Upper lobe of left lung (tissue), 6 donors: ENCODE measurements around the gene TUBB4A. TPM values are rescaled to one million over a fixed set of nuclear protein-coding genes. Genes with fewer than 3 reads are reported as not detected.

Experiments used
- ATAC-seq, 2 donors: fragments of 200-7000 bp; cut with Tn5 transposase; one replicate each; pipeline ENCODE4 v1.9.1; 2022; ENCODE audit warnings: mild to moderate bottlenecking in 2 of 2, moderate library complexity in 2 of 2; ENCODE audit not compliant: low FRiP score in 2 of 2
- DNase-seq, 2 donors: peaks; one replicate each; pipeline ENCODE4 v3.0.0-alpha.2; 2019 to 2020
- H3K27ac ChIP-seq, 4 donors: fragments of 200-600 bp; sonication (generic); one replicate each; pipeline ENCODE4 v1.5.1; 2016 to 2019
- H3K27me3 ChIP-seq, 4 donors: fragments of 200-600 bp; sonication (generic); one replicate each; pipeline ENCODE4 v1.5.1; 2017 to 2019
- H3K36me3 ChIP-seq, 4 donors: fragments of 200-600 bp; sonication (generic); one replicate each; pipeline ENCODE4 v1.5.1; 2016 to 2019
- H3K4me1 ChIP-seq, 4 donors: fragments of 200-600 bp; sonication (generic); one replicate each; pipeline ENCODE4 v1.5.1; 2018 to 2019
- H3K4me3 ChIP-seq, 4 donors: fragments of 200-600 bp; sonication (generic); one replicate each; pipeline ENCODE4 v1.5.1; 2017 to 2019; ENCODE audit warnings: mild to moderate bottlenecking in 2 of 4, moderate library complexity in 1 of 4
- H3K9me3 ChIP-seq, 4 donors: fragments of 200-600 bp; sonication (generic); one replicate each; pipeline ENCODE4 v1.5.1; 2018 to 2019
- EP300 ChIP-seq, 4 donors: sonication (generic); formaldehyde crosslinking; IDR thresholded peaks; one replicate each; pipeline ENCODE4 v1.5.1; 2017; ENCODE audit warnings: antibody characterized with exemption in 4 of 4, control low read depth in 2 of 4
- POLR2A ChIP-seq, 4 donors: fragments of 450-650 bp; IDR thresholded peaks; one replicate each; pipeline ENCODE4 v1.5.1; 2016 to 2017; ENCODE audit warnings: antibody characterized with exemption in 4 of 4, mild to moderate bottlenecking in 2 of 4
- POLR2AphosphoS5 ChIP-seq, 2 donors: sonication (generic); formaldehyde crosslinking; IDR thresholded peaks; one replicate each; pipeline ENCODE4 v1.5.1; 2017; ENCODE audit warnings: antibody characterized with exemption in 2 of 2
- WGBS, 2 donors: methylation state at CpG; one replicate each; pipeline ENCODE4 v1.1.5; 2017 to 2018; 5-methylcytosine and 5-hydroxymethylcytosine counted together
- total RNA-seq, 6 donors: library from RNA; depleted of rRNA in 4 of 6; stranded (reverse); fragments of >200 nt in 4 of 6; gene quantifications; one replicate each; pipeline versions ENCODE4 v1.1.0 to v1.2.1, GENCODE V29; 2016 to 2021
- TF ChIP-seq, protein P1 (sequence below), 6 experiments: fragments of 450-650 bp in 4 of 6; fragments of 200-600 bp in 2 of 6; sonication (generic) in 2 of 6; IDR thresholded peaks; one replicate each; pipeline ENCODE4 v1.5.1; 2016 to 2019; ENCODE audit warnings: antibody characterized with exemption in 6 of 6
- donor health status: DM: no; HTN: no; CAD: no; lungs with moderate emphysema.
- donor health status: DM: no; HTN: yes; CAD: no; lungs with severe emphysema.

The TUBB4A gene
- total RNA-seq, 6 donors from 2014 or later, result 0.54 to 1.5 (median 0.76) TPM; not detected in 1

DNA sequence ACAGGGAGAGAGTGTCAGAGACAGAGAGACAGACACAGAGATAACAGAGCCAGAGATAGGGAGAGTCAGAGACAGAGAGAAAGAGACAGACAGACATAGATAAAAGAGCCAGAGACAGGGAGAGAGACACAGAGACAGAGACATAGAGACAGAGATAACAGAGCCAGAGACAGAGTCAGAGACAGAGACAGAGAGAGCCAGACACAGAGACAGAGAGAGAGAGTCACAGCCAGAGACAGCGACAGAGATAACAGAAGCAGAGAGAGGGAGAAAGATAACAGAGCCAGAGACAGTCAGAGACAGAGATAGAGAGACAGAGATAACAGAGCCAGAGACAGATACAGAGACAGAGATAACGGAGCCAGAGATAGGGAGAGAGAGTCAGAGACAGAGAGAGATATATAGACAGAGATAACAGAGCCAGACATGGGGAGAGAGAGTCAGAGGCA, 27.9 kb upstream of the TUBB4A start:
- 69 to 83% methylated on average over 2 of the region's 2 CpGs for WGBS, 2 donors
- H3K4me1 ChIP-seq, result peaks cover 16 to 40% (median 29%) of the 10 kb centered on the region in 4 donors
- H3K27ac ChIP-seq, result peak overlapping the region in 1 of 4 donors; percentile 89
- no peak for ATAC-seq
- H3K9me3 ChIP-seq, result no peaks in the 10 kb centered on the region
- H3K4me3 ChIP-seq, result peak overlapping the region in 3 of 4 donors; percentile 68 to 77 (median 73)
- no peak for DNase-seq
- TF ChIP-seq EP300 (IDR thresholded peaks at IDR 0.05) (no peak), POLR2AphosphoS5 (IDR thresholded peaks at IDR 0.05) (no peak), POLR2A (IDR thresholded peaks at IDR 0.05) (no peak)
- TF ChIP-seq, protein P1, sequence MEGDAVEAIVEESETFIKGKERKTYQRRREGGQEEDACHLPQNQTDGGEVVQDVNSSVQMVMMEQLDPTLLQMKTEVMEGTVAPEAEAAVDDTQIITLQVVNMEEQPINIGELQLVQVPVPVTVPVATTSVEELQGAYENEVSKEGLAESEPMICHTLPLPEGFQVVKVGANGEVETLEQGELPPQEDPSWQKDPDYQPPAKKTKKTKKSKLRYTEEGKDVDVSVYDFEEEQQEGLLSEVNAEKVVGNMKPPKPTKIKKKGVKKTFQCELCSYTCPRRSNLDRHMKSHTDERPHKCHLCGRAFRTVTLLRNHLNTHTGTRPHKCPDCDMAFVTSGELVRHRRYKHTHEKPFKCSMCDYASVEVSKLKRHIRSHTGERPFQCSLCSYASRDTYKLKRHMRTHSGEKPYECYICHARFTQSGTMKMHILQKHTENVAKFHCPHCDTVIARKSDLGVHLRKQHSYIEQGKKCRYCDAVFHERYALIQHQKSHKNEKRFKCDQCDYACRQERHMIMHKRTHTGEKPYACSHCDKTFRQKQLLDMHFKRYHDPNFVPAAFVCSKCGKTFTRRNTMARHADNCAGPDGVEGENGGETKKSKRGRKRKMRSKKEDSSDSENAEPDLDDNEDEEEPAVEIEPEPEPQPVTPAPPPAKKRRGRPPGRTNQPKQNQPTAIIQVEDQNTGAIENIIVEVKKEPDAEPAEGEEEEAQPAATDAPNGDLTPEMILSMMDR (IDR thresholded peaks at IDR 0.05), result no peak
- no peaks in the 10 kb centered on the region for H3K27me3 ChIP-seq
- H3K36me3 ChIP-seq, result no peaks in the 10 kb centered on the region

GRCh38 chr19:6529351-6529750, 27.2 kb upstream of the TUBB4A start:
- Histone ChIP-seq H3K36me3 (no peaks in the 10 kb centered on the region), H3K4me1 (peaks cover 16 to 40% (median 29%) of the 10 kb centered on the region in 4 donors), H3K27ac (no peak overlapping the region), H3K4me3 (no peak overlapping the region), H3K9me3 (no peaks in the 10 kb centered on the region), H3K27me3 (no peaks in the 10 kb centered on the region)
- 49 to 63% methylated on average over 2 of the region's 2 CpGs for WGBS, 2 donors
- ATAC-seq, result no peak
- no peak for DNase-seq
- TF ChIP-seq, protein P1 (IDR thresholded peaks at IDR 0.05), result no peak
- TF ChIP-seq POLR2A (IDR thresholded peaks at IDR 0.05) (no peak), EP300 (IDR thresholded peaks at IDR 0.05) (no peak), POLR2AphosphoS5 (IDR thresholded peaks at IDR 0.05) (no peak)

DNA sequence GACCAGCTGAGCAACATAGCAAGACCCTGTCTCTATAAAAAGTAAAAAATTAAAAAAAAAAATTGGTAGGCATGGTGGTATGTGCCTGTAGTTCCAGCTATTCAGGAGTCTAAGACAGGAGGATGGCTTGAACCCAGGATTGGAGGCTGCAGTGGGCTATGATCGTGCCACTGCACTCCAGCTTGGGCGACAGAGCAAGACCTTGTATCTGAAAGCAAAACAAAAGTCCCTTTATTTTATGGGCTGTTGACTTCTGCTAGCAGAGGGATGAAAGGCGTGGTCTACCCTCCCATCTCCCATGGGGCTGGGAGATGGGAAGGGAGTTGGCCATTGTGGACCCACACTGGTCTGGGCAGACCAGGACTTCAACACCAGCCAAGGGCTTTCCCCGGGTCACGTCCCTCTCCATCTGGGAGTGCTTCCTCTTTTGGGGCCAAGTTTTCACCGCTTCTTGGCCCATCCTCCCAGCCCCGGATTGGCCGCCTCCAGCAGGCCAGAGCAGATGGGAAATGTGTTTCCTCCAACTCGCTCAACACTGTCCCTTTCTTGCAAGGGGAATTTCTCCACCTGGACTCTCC, 26.5 kb upstream of the TUBB4A start:
- DNase-seq (peak in 1 of 2 donors; percentile 56), ATAC-seq (peak; percentile 34 to 59)
- H3K4me1 ChIP-seq, result peaks cover 16 to 40% (median 29%) of the 10 kb centered on the region in 4 donors
- H3K27ac ChIP-seq, result no peak overlapping the region
- H3K27me3 ChIP-seq, result no peaks in the 10 kb centered on the region
- no peaks in the 10 kb centered on the region for H3K9me3 ChIP-seq
- WGBS, 2 donors, result 38 to 48% methylated on average over 9 of the region's 9 CpGs
- TF ChIP-seq POLR2A (IDR thresholded peaks at IDR 0.05) (no peak), POLR2AphosphoS5 (IDR thresholded peaks at IDR 0.05) (no peak), EP300 (IDR thresholded peaks at IDR 0.05) (no peak)
- TF ChIP-seq, protein P1 (IDR thresholded peaks at IDR 0.05), result no peak
- no peak overlapping the region for H3K4me3 ChIP-seq
- H3K36me3 ChIP-seq, result no peaks in the 10 kb centered on the region

- ATAC-seq, result no peak
- Histone ChIP-seq H3K27ac (no peak overlapping the region), H3K27me3 (no peaks in the 10 kb centered on the region), H3K36me3 (no peaks in the 10 kb centered on the region), H3K4me1 (peaks cover 16 to 38% (median 28%) of the 10 kb centered on the region in 4 donors), H3K9me3 (no peaks in the 10 kb centered on the region), H3K4me3 (no peak overlapping the region)
- WGBS, 2 donors, result 80% methylated on average over 17 of the region's 17 CpGs
- TF ChIP-seq, protein P1 (IDR thresholded peaks at IDR 0.05), result no peak
- TF ChIP-seq POLR2A (IDR thresholded peaks at IDR 0.05), result no peak
- no peak for TF ChIP-seq EP300 (IDR thresholded peaks at IDR 0.05)
- DNase-seq, result no peak
These were observed 25.9 kb upstream of the TUBB4A start for GRCh38 chr19:6527893-6528543.
